ENCODE results near the gene DENND1B. TPM values are rescaled to one million over a fixed set of nuclear protein-coding genes. Genes with fewer than 3 reads are reported as not detected.
A peak's percentile ranks its signal among the peaks of the same experiment; 100 is the strongest.

DENND1B gene
- total RNA-seq, 5 donors from 2014 or later (not counting 1 experiment from before 2014, with no cell fraction given): 13.6 to 29.8 (median 15.8) TPM

GRCh38 chr1:197808880-197809279, 33.6 kb upstream of the DENND1B start:
- Mint-ChIP-seq H3K4me1 (peaks cover 0 to 14% (median 0%) of the 10 kb centered on the region in 3 donors), H3K9me3 (no peaks in the 10 kb centered on the region), H3K27me3 (no peaks in the 10 kb centered on the region), H3K4me3 (no peak overlapping the region), H3K27ac (no peak overlapping the region), H3K36me3 (no peaks in the 10 kb centered on the region)
- no peak overlapping the region for H3K4me3 ChIP-seq (ENCODE audit: control insufficient read depth in 1 of 2, extremely low read depth in 1 of 2, low read length in 1 of 2)
- no peaks in the 10 kb centered on the region for H3K9me3 ChIP-seq
- peak in 1 of 35 experiments; percentile 7 for DNase-seq
- H3K27me3 ChIP-seq (replicated peaks in 1 of 2; ENCODE audit: control insufficient read depth in 2 of 2, extremely low read depth in 1 of 2, insufficient read depth in 2 of 2, low read length in 1 of 2): no peaks in the 10 kb centered on the region
- CTCF ChIA-PET: interaction anchor here in 1 of 2 donors (0.6 kb wide), 1 partner anchor 153 kb away, joined by 4 read pairs; no protein-coding TSS in a partner anchor
- peaks cover 0 to 4% of the 10 kb centered on the region in 2 experiments for H3K4me1 ChIP-seq (ENCODE audit: control insufficient read depth in 1 of 2, extremely low read depth in 1 of 2, insufficient read depth in 2 of 2, low read length in 2 of 2)
- POLR2A ChIA-PET: no interaction called here
- H3K36me3 ChIP-seq (ENCODE audit: control insufficient read depth in 2 of 2, extremely low read depth in 1 of 2, insufficient read depth in 1 of 2, low read length in 1 of 2): no peaks in the 10 kb centered on the region
- H3K27ac ChIP-seq (ENCODE audit: low read length): no peak overlapping the region
- no peak for ATAC-seq (replicated peaks in 1 of 4)
- WGBS (ENCODE audit: insufficient coverage): no CpG with 5 or more reads among the region's 3 CpGs

- Mint-ChIP-seq H3K27ac (no peak overlapping the region), H3K9me3 (no peaks in the 10 kb centered on the region), H3K27me3 (no peaks in the 10 kb centered on the region), H3K4me1 (peaks cover 0 to 14% (median 0%) of the 10 kb centered on the region in 3 donors), H3K4me3 (no peak overlapping the region), H3K36me3 (no peaks in the 10 kb centered on the region)
- H3K27me3 ChIP-seq (replicated peaks in 1 of 2; ENCODE audit: control insufficient read depth in 2 of 2, extremely low read depth in 1 of 2, insufficient read depth in 2 of 2, low read length in 1 of 2): no peaks in the 10 kb centered on the region
- no peak for ATAC-seq (replicated peaks in 1 of 4)
- POLR2A ChIA-PET: no interaction called here
- H3K9me3 ChIP-seq: no peaks in the 10 kb centered on the region
- H3K27ac ChIP-seq (ENCODE audit: low read length): no peak overlapping the region
- no peak overlapping the region for H3K4me3 ChIP-seq (ENCODE audit: control insufficient read depth in 1 of 2, extremely low read depth in 1 of 2, low read length in 1 of 2)
- no peaks in the 10 kb centered on the region for H3K36me3 ChIP-seq (ENCODE audit: control insufficient read depth in 2 of 2, extremely low read depth in 1 of 2, insufficient read depth in 1 of 2, low read length in 1 of 2)
- H3K4me1 ChIP-seq (ENCODE audit: control insufficient read depth in 1 of 2, extremely low read depth in 1 of 2, insufficient read depth in 2 of 2, low read length in 2 of 2): peaks cover 0 to 4% of the 10 kb centered on the region in 2 experiments
- CTCF ChIA-PET: no interaction called here
- no peak for DNase-seq
- WGBS (ENCODE audit: insufficient coverage): no CpG with 5 or more reads among the region's 5 CpGs
Observed at GRCh38 chr1:197807739-197808453, 32.6 kb upstream of the DENND1B start.

- H3K9me3 Mint-ChIP-seq: no peaks in the 10 kb centered on the region
- H3K27ac ChIP-seq (ENCODE audit: low read length): no peak overlapping the region
- DNase-seq (peak in 1 of 35 experiments; percentile 14), ATAC-seq (replicated peaks in 1 of 4) (no peak)
- no peaks in the 10 kb centered on the region for H3K27me3 Mint-ChIP-seq
- no peak overlapping the region for H3K4me3 ChIP-seq (ENCODE audit: control insufficient read depth in 1 of 2, extremely low read depth in 1 of 2, low read length in 1 of 2)
- no peaks in the 10 kb centered on the region for H3K27me3 ChIP-seq (replicated peaks in 1 of 2; ENCODE audit: control insufficient read depth in 2 of 2, extremely low read depth in 1 of 2, insufficient read depth in 2 of 2, low read length in 1 of 2)
- 80% methylated on average over 1 of the region's 4 CpGs for WGBS (ENCODE audit: insufficient coverage)
- no peaks in the 10 kb centered on the region for H3K9me3 ChIP-seq
- H3K4me1 ChIP-seq (ENCODE audit: control insufficient read depth in 1 of 2, extremely low read depth in 1 of 2, insufficient read depth in 2 of 2, low read length in 2 of 2): peaks cover 0 to 4% of the 10 kb centered on the region in 2 experiments
- POLR2A ChIA-PET: no interaction called here
- H3K4me1 Mint-ChIP-seq: peaks cover 0 to 14% (median 0%) of the 10 kb centered on the region in 3 donors
- H3K4me3 Mint-ChIP-seq: no peak overlapping the region
- no peak overlapping the region for H3K27ac Mint-ChIP-seq
- CTCF ChIA-PET: interaction anchor here in 1 of 2 donors (0.6 kb wide), 1 partner anchor 45 kb away, joined by 5 read pairs; no protein-coding TSS in a partner anchor
- no peaks in the 10 kb centered on the region for H3K36me3 ChIP-seq (ENCODE audit: control insufficient read depth in 2 of 2, extremely low read depth in 1 of 2, insufficient read depth in 1 of 2, low read length in 1 of 2)
- H3K36me3 Mint-ChIP-seq: no peaks in the 10 kb centered on the region
Observed at GRCh38 chr1:197807216-197807615, 31.9 kb upstream of the DENND1B start.

GRCh38 chr1:197806718-197807117, 31.4 kb upstream of the DENND1B start:
- H3K4me1 ChIP-seq (ENCODE audit: control insufficient read depth in 1 of 2, extremely low read depth in 1 of 2, insufficient read depth in 2 of 2, low read length in 2 of 2): peaks cover 0 to 4% of the 10 kb centered on the region in 2 experiments
- Mint-ChIP-seq H3K27me3 (no peaks in the 10 kb centered on the region), H3K4me3 (no peak overlapping the region), H3K27ac (no peak overlapping the region), H3K4me1 (peaks cover 0 to 14% (median 0%) of the 10 kb centered on the region in 3 donors), H3K36me3 (no peaks in the 10 kb centered on the region), H3K9me3 (no peaks in the 10 kb centered on the region)
- no peak overlapping the region for H3K4me3 ChIP-seq (ENCODE audit: control insufficient read depth in 1 of 2, extremely low read depth in 1 of 2, low read length in 1 of 2)
- WGBS (ENCODE audit: insufficient coverage): no CpG with 5 or more reads among the region's 1 CpG
- no peak overlapping the region for H3K27ac ChIP-seq (ENCODE audit: low read length)
- no peaks in the 10 kb centered on the region for H3K36me3 ChIP-seq (ENCODE audit: control insufficient read depth in 2 of 2, extremely low read depth in 1 of 2, insufficient read depth in 1 of 2, low read length in 1 of 2)
- DNase-seq (no peak), ATAC-seq (replicated peaks in 1 of 4) (no peak)
- peaks cover 0 to under 1% of the 10 kb centered on the region in 2 experiments for H3K27me3 ChIP-seq (replicated peaks in 1 of 2; ENCODE audit: control insufficient read depth in 2 of 2, extremely low read depth in 1 of 2, insufficient read depth in 2 of 2, low read length in 1 of 2)
- ChIA-PET CTCF (interaction anchor here in 1 of 2 donors (0.6 kb wide), 1 partner anchor 45 kb away, joined by 5 read pairs; no protein-coding TSS in a partner anchor), POLR2A (no interaction called here)
- no peaks in the 10 kb centered on the region for H3K9me3 ChIP-seq

- WGBS (ENCODE audit: insufficient coverage): 100% methylated on average over 2 of the region's 4 CpGs
- H3K4me1 ChIP-seq (ENCODE audit: control insufficient read depth in 1 of 2, extremely low read depth in 1 of 2, insufficient read depth in 2 of 2, low read length in 2 of 2): no peaks in the 10 kb centered on the region
- DNase-seq (no peak), ATAC-seq (replicated peaks in 1 of 4) (no peak)
- H3K36me3 ChIP-seq (ENCODE audit: control insufficient read depth in 2 of 2, extremely low read depth in 1 of 2, insufficient read depth in 1 of 2, low read length in 1 of 2): no peaks in the 10 kb centered on the region
- Mint-ChIP-seq H3K36me3 (peaks cover 21% of the 10 kb centered on the region), H3K4me1 (peaks cover 0 to 3% (median 0%) of the 10 kb centered on the region in 3 donors), H3K27me3 (no peaks in the 10 kb centered on the region), H3K27ac (no peak overlapping the region), H3K4me3 (no peak overlapping the region), H3K9me3 (peaks cover under 1 to 20% (median 19%) of the 10 kb centered on the region in 3 donors)
- H3K9me3 ChIP-seq: no peaks in the 10 kb centered on the region
- peaks cover 0 to 17% of the 10 kb centered on the region in 2 experiments for H3K27me3 ChIP-seq (replicated peaks in 1 of 2; ENCODE audit: control insufficient read depth in 2 of 2, extremely low read depth in 1 of 2, insufficient read depth in 2 of 2, low read length in 1 of 2)
- no peak overlapping the region for H3K4me3 ChIP-seq (ENCODE audit: control insufficient read depth in 1 of 2, extremely low read depth in 1 of 2, low read length in 1 of 2)
- H3K27ac ChIP-seq (ENCODE audit: low read length): no peak overlapping the region
- ChIA-PET CTCF (no interaction called here), POLR2A (no interaction called here)
Observed at GRCh38 chr1:197801684-197802083, 26.4 kb upstream of the DENND1B start.

GRCh38 chr1:197801111-197801482, 25.8 kb upstream of the DENND1B start:
- Histone ChIP-seq H3K27me3 (replicated peaks in 1 of 2; ENCODE audit: control insufficient read depth in 2 of 2, extremely low read depth in 1 of 2, insufficient read depth in 2 of 2, low read length in 1 of 2) (peaks cover 0 to 17% of the 10 kb centered on the region in 2 experiments), H3K27ac (ENCODE audit: low read length) (no peak overlapping the region), H3K36me3 (ENCODE audit: control insufficient read depth in 2 of 2, extremely low read depth in 1 of 2, insufficient read depth in 1 of 2, low read length in 1 of 2) (no peaks in the 10 kb centered on the region), H3K4me1 (ENCODE audit: control insufficient read depth in 1 of 2, extremely low read depth in 1 of 2, insufficient read depth in 2 of 2, low read length in 2 of 2) (no peaks in the 10 kb centered on the region), H3K9me3 (no peaks in the 10 kb centered on the region), H3K4me3 (ENCODE audit: control insufficient read depth in 1 of 2, extremely low read depth in 1 of 2, low read length in 1 of 2) (no peak overlapping the region)
- Mint-ChIP-seq H3K4me1 (no peaks in the 10 kb centered on the region), H3K9me3 (peaks cover 6 to 26% (median 25%) of the 10 kb centered on the region in 3 donors), H3K27me3 (peaks cover 0 to 2% of the 10 kb centered on the region in 2 donors), H3K36me3 (peaks cover 27% of the 10 kb centered on the region), H3K27ac (no peak overlapping the region), H3K4me3 (no peak overlapping the region)
- ChIA-PET POLR2A (no interaction called here), CTCF (no interaction called here)
- ATAC-seq (replicated peaks in 1 of 4) (no peak), DNase-seq (no peak)
- WGBS (ENCODE audit: insufficient coverage): no CpG with 5 or more reads among the region's 1 CpG

Measured in T-cell (primary cell).